Keratinocyte (primary cell): ENCODE results near the gene POU2F2.

Source experiments
- EZH2 ChIP-seq: IDR thresholded peaks from one replicate; pipeline ENCODE4 v1.6.1; 2012; ENCODE audit warnings: inconsistent platforms, mild to moderate bottlenecking, low read length, moderate library complexity
- TF ChIP-seq, protein P1 (sequence below), 3 experiments: IDR thresholded peaks in 1 of 3; conservative IDR thresholded peaks in 1 of 3; optimal IDR thresholded peaks in 1 of 3; 2 replicates in 2 of 3; 3 replicates in 1 of 3; pipeline versions ENCODE3 to v1.5.1; 2011; ENCODE audit warnings: low read length in 3 of 3, mild to moderate bottlenecking in 3 of 3, moderate library complexity in 2 of 3, control low read depth in 1 of 3, inconsistent platforms in 1 of 3; ENCODE audit not compliant: insufficient read depth in 2 of 3; ENCODE audit errors: extremely low read depth in 1 of 3

- TF ChIP-seq, protein P1, sequence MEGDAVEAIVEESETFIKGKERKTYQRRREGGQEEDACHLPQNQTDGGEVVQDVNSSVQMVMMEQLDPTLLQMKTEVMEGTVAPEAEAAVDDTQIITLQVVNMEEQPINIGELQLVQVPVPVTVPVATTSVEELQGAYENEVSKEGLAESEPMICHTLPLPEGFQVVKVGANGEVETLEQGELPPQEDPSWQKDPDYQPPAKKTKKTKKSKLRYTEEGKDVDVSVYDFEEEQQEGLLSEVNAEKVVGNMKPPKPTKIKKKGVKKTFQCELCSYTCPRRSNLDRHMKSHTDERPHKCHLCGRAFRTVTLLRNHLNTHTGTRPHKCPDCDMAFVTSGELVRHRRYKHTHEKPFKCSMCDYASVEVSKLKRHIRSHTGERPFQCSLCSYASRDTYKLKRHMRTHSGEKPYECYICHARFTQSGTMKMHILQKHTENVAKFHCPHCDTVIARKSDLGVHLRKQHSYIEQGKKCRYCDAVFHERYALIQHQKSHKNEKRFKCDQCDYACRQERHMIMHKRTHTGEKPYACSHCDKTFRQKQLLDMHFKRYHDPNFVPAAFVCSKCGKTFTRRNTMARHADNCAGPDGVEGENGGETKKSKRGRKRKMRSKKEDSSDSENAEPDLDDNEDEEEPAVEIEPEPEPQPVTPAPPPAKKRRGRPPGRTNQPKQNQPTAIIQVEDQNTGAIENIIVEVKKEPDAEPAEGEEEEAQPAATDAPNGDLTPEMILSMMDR (optimal IDR thresholded peaks at IDR 0.05 in 1 of 3, IDR thresholded peaks at IDR 0.05 in 1 of 3, conservative IDR thresholded peaks at IDR 0.05 in 1 of 3; ENCODE audit: extremely low read depth in 1 of 3, insufficient read depth in 2 of 3, low read length in 3 of 3): no peak
- no peak for TF ChIP-seq EZH2
Measured at GRCh38 chr19:42054205-42054604, 78.0 kb downstream of the POU2F2 start.
